NT2/D1 (cell line): Measurements from ENCODE around the gene GPS1.

Experiments used
- SUZ12 ChIP-seq: IDR thresholded peaks from 2 replicates; pipeline ENCODE4 v1.6.1; 2011; ENCODE audit not compliant: insufficient read length, insufficient read depth; ENCODE audit errors: extremely low read depth
- YY1 ChIP-seq: IDR thresholded peaks from 2 replicates; pipeline ENCODE4 v1.6.1; 2011; ENCODE audit not compliant: insufficient read length, insufficient read depth
- ZNF274 ChIP-seq: IDR thresholded peaks from 2 replicates; pipeline ENCODE4 v1.6.1; 2011; ENCODE audit warnings: mild to moderate bottlenecking, low read depth, low read length

- TF ChIP-seq ZNF274 (no peak), YY1 (no peak), SUZ12 (no peak)
Observed at GRCh38 chr17:82081966-82082365, 30.3 kb downstream of the GPS1 start.
